Suprapubic skin (tissue), 4 donors: Measurements from ENCODE around the gene MUC21. TPM values are rescaled to one million over a fixed set of nuclear protein-coding genes. Genes with fewer than 3 reads are reported as not detected.
"Not testable (repeated sequence)": the region's sequence is repeated elsewhere in the genome, so short reads cannot be mapped to it uniquely, and the experiment has no call there.

Source experiments
- DNase-seq, 2 donors: peaks; one replicate each; pipeline ENCODE4 v3.0.0-alpha.2; 2019; ENCODE audit warnings: low spot score in 2 of 2
- H3K27ac ChIP-seq: fragments of 200-600 bp; sonication (generic); one replicate; pipeline ENCODE4 v1.5.1; 2019
- H3K27me3 ChIP-seq: fragments of 200-600 bp; sonication (generic); one replicate; pipeline ENCODE4 v1.5.1; 2019
- H3K36me3 ChIP-seq: fragments of 200-600 bp; sonication (generic); one replicate; pipeline ENCODE4 v1.5.1; 2019
- H3K4me1 ChIP-seq: fragments of 200-600 bp; sonication (generic); one replicate; pipeline ENCODE4 v1.5.1; 2019
- H3K4me3 ChIP-seq: fragments of 200-600 bp; sonication (generic); one replicate; pipeline ENCODE4 v1.5.1; 2019; ENCODE audit warnings: mild to moderate bottlenecking
- H3K9me3 ChIP-seq: fragments of 200-600 bp; sonication (generic); one replicate; pipeline ENCODE4 v1.5.1; 2019
- EP300 ChIP-seq: sonication (generic); formaldehyde crosslinking; IDR thresholded peaks from one replicate; pipeline ENCODE4 v1.6.1; 2017; ENCODE audit warnings: antibody characterized with exemption
- POLR2A ChIP-seq, 2 donors: fragments of 450-650 bp; IDR thresholded peaks; one replicate each; pipeline ENCODE4 v1.6.1; 2017; ENCODE audit warnings: antibody characterized with exemption in 2 of 2, mild to moderate bottlenecking in 2 of 2, moderate library complexity in 2 of 2
- POLR2AphosphoS5 ChIP-seq, 3 donors: sonication (generic); formaldehyde crosslinking; IDR thresholded peaks; one replicate each; pipeline ENCODE4 v1.6.1; 2017; ENCODE audit warnings: antibody characterized with exemption in 3 of 3
- WGBS: methylation state at CpG from one replicate; pipeline ENCODE4 v1.1.5; 2018; 5-methylcytosine and 5-hydroxymethylcytosine counted together
- total RNA-seq, 4 donors: library from RNA; depleted of rRNA; stranded (reverse); fragments of >200 nt; gene quantifications; one replicate each; pipeline ENCODE4 v1.1.0, GENCODE V29; 2016
- TF ChIP-seq, protein P1 (sequence below), 2 donors: fragments of 200-600 bp in 1 of 2; fragments of 450-650 bp in 1 of 2; sonication (generic) in 1 of 2; IDR thresholded peaks; one replicate each; pipeline ENCODE4 v1.5.1; 2016 to 2019; ENCODE audit warnings: antibody characterized with exemption in 2 of 2, mild to moderate bottlenecking in 1 of 2, moderate library complexity in 1 of 2

Gene MUC21
- total RNA-seq, 4 donors from 2014 or later: 0.38 TPM; not detected in 3

DNA sequence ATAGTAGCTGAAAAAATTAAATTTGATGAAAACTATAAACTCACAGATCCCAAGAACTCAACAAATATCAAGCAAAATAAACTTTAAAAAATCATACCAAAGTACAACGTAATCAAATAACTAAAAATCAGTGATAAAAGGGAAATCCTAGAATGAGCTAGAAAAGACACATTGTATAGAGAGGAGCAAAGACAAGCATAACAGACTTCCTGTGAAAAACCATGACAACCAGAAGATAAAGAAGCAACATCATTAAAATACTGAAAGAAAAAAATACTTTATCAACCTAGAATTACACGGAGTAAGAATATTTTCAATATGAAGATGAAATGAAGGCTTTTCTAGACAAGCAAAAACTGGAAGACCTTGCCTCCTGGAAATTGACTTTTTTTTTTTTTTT, 36.5 kb downstream of the MUC21 start:
- no peak for DNase-seq
- no peak overlapping the region for H3K27ac ChIP-seq
- H3K4me1 ChIP-seq: no peaks in the 10 kb centered on the region
- TF ChIP-seq EP300 (no peak), POLR2AphosphoS5 (IDR thresholded peaks at IDR 0.05) (no peak), POLR2A (IDR thresholded peaks at IDR 0.05) (no peak)
- TF ChIP-seq, protein P1, sequence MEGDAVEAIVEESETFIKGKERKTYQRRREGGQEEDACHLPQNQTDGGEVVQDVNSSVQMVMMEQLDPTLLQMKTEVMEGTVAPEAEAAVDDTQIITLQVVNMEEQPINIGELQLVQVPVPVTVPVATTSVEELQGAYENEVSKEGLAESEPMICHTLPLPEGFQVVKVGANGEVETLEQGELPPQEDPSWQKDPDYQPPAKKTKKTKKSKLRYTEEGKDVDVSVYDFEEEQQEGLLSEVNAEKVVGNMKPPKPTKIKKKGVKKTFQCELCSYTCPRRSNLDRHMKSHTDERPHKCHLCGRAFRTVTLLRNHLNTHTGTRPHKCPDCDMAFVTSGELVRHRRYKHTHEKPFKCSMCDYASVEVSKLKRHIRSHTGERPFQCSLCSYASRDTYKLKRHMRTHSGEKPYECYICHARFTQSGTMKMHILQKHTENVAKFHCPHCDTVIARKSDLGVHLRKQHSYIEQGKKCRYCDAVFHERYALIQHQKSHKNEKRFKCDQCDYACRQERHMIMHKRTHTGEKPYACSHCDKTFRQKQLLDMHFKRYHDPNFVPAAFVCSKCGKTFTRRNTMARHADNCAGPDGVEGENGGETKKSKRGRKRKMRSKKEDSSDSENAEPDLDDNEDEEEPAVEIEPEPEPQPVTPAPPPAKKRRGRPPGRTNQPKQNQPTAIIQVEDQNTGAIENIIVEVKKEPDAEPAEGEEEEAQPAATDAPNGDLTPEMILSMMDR (IDR thresholded peaks at IDR 0.05): no peak
- no peaks in the 10 kb centered on the region for H3K9me3 ChIP-seq
- WGBS: 59% methylated on average over 2 of the region's 2 CpGs
- H3K4me3 ChIP-seq: no peak overlapping the region
- H3K36me3 ChIP-seq: no peaks in the 10 kb centered on the region
- no peaks in the 10 kb centered on the region for H3K27me3 ChIP-seq

DNA sequence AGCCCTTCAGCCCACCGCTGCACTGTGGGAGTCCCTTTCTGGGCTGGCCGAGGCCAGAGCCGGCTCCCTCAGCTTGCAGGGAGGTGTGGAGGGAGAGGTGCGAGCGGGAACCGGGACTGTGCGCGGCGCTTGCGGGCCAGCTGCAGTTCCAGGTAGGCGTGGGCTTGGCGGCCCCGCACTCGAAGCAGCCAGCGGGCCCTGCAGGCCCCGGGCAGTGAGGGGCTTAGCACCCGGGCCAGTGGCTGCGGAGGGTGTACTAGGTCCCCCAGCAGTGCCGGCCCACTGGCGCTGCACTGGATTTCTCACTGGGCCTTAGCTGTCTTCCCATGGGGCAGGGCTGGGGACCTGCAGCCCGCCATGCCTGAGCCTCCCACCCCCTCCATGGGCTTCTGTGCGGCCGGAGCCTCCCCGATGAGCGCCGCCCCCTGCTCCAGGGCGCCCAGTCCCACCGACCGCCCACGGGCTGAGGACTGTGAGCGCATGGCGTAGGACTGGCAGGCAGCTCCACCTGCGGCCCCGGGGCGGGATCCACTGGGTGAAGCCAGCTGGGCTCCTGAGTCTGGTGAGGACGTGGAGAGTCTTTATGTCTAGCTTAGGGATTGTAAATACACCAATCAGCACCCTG, 37.2 kb downstream of the MUC21 start:
- not testable (repeated sequence) for H3K36me3 ChIP-seq, H3K4me3 ChIP-seq, H3K27ac ChIP-seq, H3K9me3 ChIP-seq, H3K27me3 ChIP-seq, H3K4me1 ChIP-seq
- peak in 1 of 2 donors; percentile 40 for DNase-seq
- 96% methylated on average over 5 of the region's 36 CpGs for WGBS

DNA sequence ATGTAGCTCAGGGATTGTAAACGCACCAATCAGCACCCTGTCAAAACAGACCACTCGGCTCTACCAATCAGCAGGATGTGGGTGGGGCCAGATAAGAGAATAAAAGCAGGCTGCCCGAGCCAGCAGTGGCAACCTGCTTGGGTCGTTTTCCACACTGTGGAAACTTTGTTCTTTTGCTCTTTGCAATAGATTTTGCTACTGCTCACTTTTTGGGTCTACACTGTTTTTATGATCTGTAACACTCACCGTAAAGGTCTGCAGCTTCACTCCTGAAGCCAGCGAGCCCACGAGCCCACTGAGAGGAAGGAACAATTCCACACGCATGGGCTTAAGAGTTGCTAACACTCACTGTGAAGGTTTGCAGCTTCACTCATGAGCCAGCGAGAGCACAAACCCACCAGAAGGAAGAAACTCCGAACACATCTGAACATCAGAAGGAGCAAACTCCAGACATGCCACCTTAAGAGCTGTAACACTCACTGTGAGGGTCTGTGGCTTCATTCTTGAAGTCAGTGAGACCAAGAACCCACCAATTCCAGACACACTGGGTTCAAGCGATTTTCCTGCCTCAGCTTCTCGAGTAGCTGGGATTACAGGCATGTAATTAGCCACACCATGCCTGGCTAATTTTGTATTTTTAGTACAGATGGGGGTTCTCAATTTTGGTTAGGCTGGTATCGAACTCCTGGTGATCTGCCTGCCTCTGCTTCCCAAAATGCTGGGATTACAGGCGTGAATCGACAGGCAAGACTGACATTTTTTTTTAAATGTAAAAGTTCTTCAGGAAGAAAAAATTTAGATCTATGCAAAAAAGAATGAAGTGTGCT, 38.4 kb downstream of the MUC21 start:
- H3K9me3 ChIP-seq, H3K4me3 ChIP-seq, H3K27me3 ChIP-seq, H3K36me3 ChIP-seq, H3K27ac ChIP-seq, H3K4me1 ChIP-seq: not testable (repeated sequence)
- DNase-seq: peak in 1 of 2 donors; percentile 6
- WGBS: 90% methylated on average over 15 of the region's 15 CpGs

DNA sequence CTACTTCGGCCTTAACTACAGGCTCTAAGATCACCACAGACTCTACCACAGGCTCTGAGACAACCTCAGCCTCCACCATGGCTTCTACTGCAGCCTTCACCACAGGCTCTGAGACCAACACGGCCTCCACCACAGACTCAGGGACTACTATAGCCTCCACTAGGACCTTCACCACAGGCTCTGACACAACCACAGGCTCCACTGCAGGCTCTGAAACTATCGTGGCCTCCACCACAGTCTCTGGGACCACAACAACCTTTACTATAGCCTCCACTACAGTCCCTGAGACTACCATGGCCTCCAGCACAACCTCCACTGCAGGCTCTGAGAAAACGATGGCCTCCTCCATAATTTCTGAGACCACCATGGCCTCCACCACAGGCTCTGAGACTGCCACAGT, 42.1 kb downstream of the MUC21 start:
- H3K27ac ChIP-seq: no peak overlapping the region
- H3K9me3 ChIP-seq: no peaks in the 10 kb centered on the region
- TF ChIP-seq EP300: no peak
- no peaks in the 10 kb centered on the region for H3K4me1 ChIP-seq
- WGBS: 90% methylated on average over 2 of the region's 4 CpGs
- H3K36me3 ChIP-seq: no peaks in the 10 kb centered on the region
- H3K4me3 ChIP-seq: no peak overlapping the region
- no peak for DNase-seq
- peaks cover 21% of the 10 kb centered on the region for H3K27me3 ChIP-seq

DNA sequence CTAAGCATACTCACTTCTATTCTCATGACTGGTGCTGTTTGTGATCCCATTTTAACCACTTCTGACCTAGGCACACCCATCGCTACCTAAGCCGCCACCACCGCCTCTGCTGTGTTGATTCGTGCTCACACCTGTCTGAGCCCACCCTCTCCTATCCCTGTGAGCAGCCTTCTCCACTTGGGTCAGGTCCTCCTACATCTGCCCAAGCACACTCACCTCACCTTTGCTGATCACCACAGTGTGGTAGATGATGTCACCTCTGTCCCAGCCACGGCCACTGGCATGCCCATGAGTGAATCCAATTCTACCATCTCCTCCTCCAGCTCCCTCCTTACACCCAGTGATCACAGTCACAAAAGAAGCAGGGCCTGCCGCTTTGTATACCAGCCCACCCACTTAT, 47.6 kb downstream of the MUC21 start:
- H3K4me3 ChIP-seq: no peak overlapping the region
- peaks cover 20% of the 10 kb centered on the region for H3K27me3 ChIP-seq
- no peaks in the 10 kb centered on the region for H3K36me3 ChIP-seq
- WGBS: 79% methylated on average over 6 of the region's 6 CpGs
- H3K9me3 ChIP-seq: no peaks in the 10 kb centered on the region
- H3K27ac ChIP-seq: no peak overlapping the region
- no peaks in the 10 kb centered on the region for H3K4me1 ChIP-seq
- DNase-seq: no peak
- TF ChIP-seq POLR2A (IDR thresholded peaks at IDR 0.05) (no peak), POLR2AphosphoS5 (IDR thresholded peaks at IDR 0.05) (no peak), EP300 (no peak)
- TF ChIP-seq, protein P1 (IDR thresholded peaks at IDR 0.05): no peak

DNA sequence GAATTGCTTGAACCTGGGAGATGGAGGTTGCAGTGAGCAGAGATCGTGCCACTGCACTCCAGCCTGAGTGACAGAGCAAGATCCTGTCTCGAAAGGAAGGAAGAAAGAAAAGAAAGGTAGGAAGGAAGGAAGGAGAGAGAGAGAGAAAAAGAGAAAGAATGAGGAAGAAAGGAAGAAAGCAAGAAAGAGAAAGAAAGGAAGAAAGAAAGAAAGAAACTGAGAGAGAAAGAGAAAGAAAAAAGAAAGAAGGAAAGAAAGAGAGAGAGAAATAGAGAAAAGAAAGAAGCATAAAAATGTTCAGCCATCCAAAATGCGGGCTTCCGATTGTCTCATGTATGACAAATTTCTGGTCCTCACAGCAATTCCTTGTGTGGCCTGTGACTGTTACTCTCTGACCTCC, 49.6 kb downstream of the MUC21 start:
- 88% methylated on average over 4 of the region's 4 CpGs for WGBS
- Histone ChIP-seq H3K36me3 (no peaks in the 10 kb centered on the region), H3K4me3 (no peak overlapping the region), H3K27ac (no peak overlapping the region), H3K4me1 (no peaks in the 10 kb centered on the region), H3K27me3 (peaks cover 6% of the 10 kb centered on the region), H3K9me3 (no peaks in the 10 kb centered on the region)
- no peak for DNase-seq
- TF ChIP-seq, protein P1 (IDR thresholded peaks at IDR 0.05): no peak
- no peak for TF ChIP-seq EP300
- no peak for TF ChIP-seq POLR2A (IDR thresholded peaks at IDR 0.05)
